Activated CD4-positive, alpha-beta T cell treated with anti-CD3 and anti-CD28 coated beads, Interleukin-2, amount 10 ng/mL, durations not matched to agents 24 days and 14 days (primary cell): ENCODE data around the gene STAT3. TPM values are rescaled to one million over a fixed set of nuclear protein-coding genes. Genes with fewer than 3 reads are reported as not detected.
"Not testable (repeated sequence)": the region's sequence is repeated elsewhere in the genome, so short reads cannot be mapped to it uniquely, and the experiment has no call there.

ENCODE experiments used
- DNase-seq: peaks from one replicate; pipeline ENCODE4 v3.0.0; 2022
- H3K27ac Mint-ChIP-seq: one replicate; pipeline ENCODE4 v1.8.0; 2022; ENCODE audit warnings: mild to moderate bottlenecking, mixed read lengths
- H3K27me3 Mint-ChIP-seq: one replicate; pipeline ENCODE4 v1.8.0; 2022; ENCODE audit warnings: mixed read lengths
- H3K36me3 Mint-ChIP-seq: one replicate; pipeline ENCODE4 v1.8.0; 2022; ENCODE audit warnings: low read depth, mild to moderate bottlenecking, mixed read lengths
- H3K4me1 Mint-ChIP-seq: one replicate; pipeline ENCODE4 v1.8.0; 2021; ENCODE audit warnings: mixed read lengths
- H3K4me3 Mint-ChIP-seq: one replicate; pipeline ENCODE4 v1.8.0; 2022; ENCODE audit warnings: mild to moderate bottlenecking, moderate library complexity, mixed read lengths
- H3K9me3 Mint-ChIP-seq: one replicate; pipeline ENCODE4 v1.8.0; 2021; ENCODE audit warnings: mixed read lengths
- intact Hi-C: fragments of 100-400 bp; cut with micrococcal nuclease; formaldehyde crosslinking; loops from one replicate; pipeline ENCODE4 v1.15.1; 2023
- total RNA-seq: library from RNA; stranded (reverse); gene quantifications from 2 replicates; pipeline ENCODE4 v1.2.3, GENCODE V29; 2022

The STAT3 gene
- total RNA-seq, 1 donor from 2014 or later, result 252 TPM

DNA sequence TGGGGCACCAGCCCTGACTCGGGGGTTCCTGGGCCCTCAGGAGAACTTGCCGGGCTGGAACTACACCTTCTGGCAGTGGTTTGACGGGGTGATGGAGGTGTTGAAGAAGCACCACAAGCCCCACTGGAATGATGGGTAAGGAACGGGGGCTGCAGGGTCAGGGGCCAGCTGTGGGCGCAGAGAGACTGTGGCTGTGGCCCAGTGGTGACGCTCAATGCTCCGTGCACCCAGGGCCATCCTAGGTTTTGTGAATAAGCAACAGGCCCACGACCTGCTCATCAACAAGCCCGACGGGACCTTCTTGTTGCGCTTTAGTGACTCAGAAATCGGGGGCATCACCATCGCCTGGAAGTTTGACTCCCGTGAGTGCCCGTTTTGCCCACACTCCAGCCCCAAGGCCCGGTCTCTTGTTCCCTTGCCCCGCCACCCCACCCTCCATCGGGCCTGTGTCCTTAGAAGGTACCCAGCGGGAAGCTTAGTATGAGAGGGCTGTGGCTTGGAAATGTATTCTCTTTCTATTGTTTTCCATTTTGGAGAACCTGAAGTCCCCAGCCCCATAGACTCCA lies 80.8 kb downstream of the STAT3 start:
- Mint-ChIP-seq H3K4me1 (peaks cover 50% of the 10 kb centered on the region), H3K36me3 (peaks cover 85% of the 10 kb centered on the region), H3K4me3 (no peak overlapping the region), H3K27me3 (no peaks in the 10 kb centered on the region), H3K9me3 (no peaks in the 10 kb centered on the region), H3K27ac (peak overlapping the region; percentile 73)
- DNase-seq, result no peak
- intact Hi-C loops, result no loop called here

DNA sequence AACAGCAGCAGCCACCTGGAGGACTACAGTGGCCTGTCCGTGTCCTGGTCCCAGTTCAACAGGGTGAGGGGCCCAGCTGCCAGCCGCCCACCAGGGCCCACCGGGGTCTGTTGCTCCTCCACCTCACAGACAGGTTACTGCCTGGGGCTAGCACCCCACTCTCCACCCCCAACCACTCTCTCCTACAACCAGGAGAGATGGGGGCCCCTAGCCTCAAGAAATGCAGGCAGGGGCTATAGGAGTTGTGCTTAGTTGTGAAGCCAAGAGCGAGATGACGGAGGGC lies 81.9 kb downstream of the STAT3 start:
- no peak for DNase-seq
- no peaks in the 10 kb centered on the region for H3K9me3 Mint-ChIP-seq
- peaks cover 44% of the 10 kb centered on the region for H3K4me1 Mint-ChIP-seq
- intact Hi-C loops, result no loop called here
- H3K27ac Mint-ChIP-seq, result peak overlapping the region; percentile 69
- no peaks in the 10 kb centered on the region for H3K27me3 Mint-ChIP-seq
- no peak overlapping the region for H3K4me3 Mint-ChIP-seq
- peaks cover 88% of the 10 kb centered on the region for H3K36me3 Mint-ChIP-seq

DNA sequence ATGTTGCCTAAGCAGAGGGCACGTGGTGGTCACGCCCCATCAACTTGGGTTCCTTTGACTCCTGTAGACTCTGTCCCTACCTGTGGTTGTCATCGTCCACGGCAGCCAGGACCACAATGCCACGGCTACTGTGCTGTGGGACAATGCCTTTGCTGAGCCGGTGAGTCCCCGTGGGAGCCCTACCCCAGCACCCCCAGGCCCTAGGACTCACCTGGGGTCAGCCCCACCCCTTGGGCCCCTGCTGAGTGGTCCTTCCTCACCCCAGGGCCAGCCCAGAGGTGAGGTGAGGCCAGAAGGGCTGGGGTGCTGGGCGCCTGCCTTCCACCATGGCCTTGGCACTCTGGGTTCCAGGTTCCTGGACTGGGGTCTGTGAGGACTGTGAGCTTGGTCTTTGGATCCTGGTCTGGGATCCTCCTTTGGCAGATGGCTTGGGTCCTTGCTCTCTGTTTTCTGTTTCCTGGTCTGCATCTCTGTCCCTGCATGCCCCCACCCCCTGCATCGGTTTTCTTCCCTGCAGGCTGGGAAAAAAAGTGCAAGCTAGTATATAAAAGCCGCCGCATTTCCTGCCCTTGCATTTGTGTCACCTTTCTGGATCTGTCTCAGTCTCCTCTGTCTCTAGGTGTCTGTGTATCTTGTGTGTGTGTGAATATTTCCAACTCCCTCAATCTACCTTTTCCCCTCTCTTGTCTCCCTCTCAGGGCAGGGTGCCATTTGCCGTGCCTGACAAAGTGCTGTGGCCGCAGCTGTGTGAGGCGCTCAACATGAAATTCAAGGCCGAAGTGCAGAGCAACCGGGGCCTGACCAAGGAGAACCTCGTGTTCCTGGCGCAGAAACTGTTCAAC lies 82.5 kb downstream of the STAT3 start:
- H3K4me3 Mint-ChIP-seq, result peak overlapping the region; percentile 17
- peaks cover 88% of the 10 kb centered on the region for H3K36me3 Mint-ChIP-seq
- H3K27me3 Mint-ChIP-seq, result no peaks in the 10 kb centered on the region
- H3K27ac Mint-ChIP-seq, result peak overlapping the region; percentile 69
- intact Hi-C loops, result no loop called here
- H3K9me3 Mint-ChIP-seq, result no peaks in the 10 kb centered on the region
- peaks cover 39% of the 10 kb centered on the region for H3K4me1 Mint-ChIP-seq
- peak; percentile 74 for DNase-seq

DNA sequence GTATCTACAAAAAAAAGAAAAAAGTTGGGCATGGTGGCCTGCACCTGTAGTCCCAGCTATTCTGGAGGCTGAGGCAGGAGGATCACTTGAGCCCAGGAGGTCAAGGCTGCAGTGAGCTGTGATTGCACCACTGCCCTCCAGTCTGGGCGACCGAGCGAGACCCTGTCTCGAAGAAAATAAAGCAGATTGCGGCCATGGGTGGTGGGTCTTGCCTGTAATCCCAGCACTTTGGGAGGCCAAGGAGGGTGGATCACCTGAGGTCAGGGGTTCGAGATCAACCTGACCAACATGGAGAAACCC lies 83.3 kb downstream of the STAT3 start:
- H3K27ac Mint-ChIP-seq, result peak overlapping the region; percentile 30
- H3K4me3 Mint-ChIP-seq, DNase-seq, H3K9me3 Mint-ChIP-seq, intact Hi-C loops, H3K27me3 Mint-ChIP-seq: not testable (repeated sequence)
- peaks cover 81% of the 10 kb centered on the region for H3K36me3 Mint-ChIP-seq
- peaks cover 31% of the 10 kb centered on the region for H3K4me1 Mint-ChIP-seq

DNA sequence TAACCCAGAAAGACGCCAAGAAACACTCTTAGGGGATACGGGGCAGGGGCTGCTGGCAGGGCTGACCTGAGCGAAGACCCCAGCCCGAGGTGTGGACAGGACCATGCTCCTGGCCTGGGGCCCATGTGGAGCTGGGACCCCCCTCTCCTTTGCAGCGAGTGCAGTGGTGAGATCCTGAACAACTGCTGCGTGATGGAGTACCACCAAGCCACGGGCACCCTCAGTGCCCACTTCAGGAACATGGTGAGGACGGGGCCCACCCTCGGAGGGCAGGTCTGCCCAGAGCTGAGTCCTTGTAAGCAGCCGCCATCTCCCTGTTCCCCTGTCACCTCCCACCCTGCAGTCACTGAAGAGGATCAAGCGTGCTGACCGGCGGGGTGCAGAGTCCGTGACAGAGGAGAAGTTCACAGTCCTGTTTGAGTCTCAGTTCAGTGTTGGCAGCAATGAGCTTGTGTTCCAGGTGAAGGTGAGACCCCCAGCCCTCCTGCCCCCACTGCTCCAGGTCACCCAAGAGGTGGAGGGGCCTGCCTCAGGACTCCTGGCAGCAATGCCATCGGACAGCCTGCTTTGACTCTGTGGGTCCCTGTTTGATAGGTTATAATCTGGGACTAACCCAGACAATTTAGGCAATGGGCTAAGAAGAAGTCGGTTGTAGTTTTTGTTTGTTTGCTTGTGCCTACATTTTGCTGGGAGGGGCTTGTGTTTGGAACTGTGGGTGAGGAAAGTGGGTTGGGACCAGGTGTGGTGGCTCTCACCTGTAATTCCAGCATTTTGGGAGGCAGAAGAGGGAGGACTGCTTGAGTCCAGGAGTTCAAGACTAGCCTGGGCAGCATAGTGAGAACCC lies 83.8 kb downstream of the STAT3 start:
- H3K9me3 Mint-ChIP-seq, result no peaks in the 10 kb centered on the region
- no peak overlapping the region for H3K4me3 Mint-ChIP-seq
- H3K4me1 Mint-ChIP-seq, result peaks cover 25% of the 10 kb centered on the region
- intact Hi-C loops, result no loop called here
- peak overlapping the region; percentile 30 for H3K27ac Mint-ChIP-seq
- no peaks in the 10 kb centered on the region for H3K27me3 Mint-ChIP-seq
- H3K36me3 Mint-ChIP-seq, result peaks cover 76% of the 10 kb centered on the region
- no peak for DNase-seq

DNA sequence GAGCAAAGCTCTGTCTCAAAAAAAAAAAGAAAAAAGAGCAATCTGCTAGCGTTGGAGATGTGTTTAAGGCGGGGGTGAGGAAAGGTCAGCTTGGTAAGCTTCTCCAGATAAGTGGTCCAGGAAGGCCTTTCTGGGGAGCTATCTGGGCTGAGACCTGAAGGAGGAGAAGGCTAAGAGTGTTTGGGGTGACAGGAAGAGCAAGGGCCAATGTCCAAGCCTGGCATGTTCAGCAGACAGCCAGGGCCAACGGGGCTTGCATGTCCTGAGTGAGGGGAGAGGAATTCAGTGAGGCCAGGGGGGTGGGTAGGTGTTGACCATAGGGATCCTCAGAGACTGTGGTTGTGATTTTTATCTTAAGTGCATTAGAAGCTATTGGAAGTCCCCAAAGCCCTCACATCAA lies 84.5 kb downstream of the STAT3 start:
- intact Hi-C loops, result no loop called here
- Mint-ChIP-seq H3K36me3 (peaks cover 73% of the 10 kb centered on the region), H3K27ac (peak overlapping the region; percentile 29), H3K9me3 (no peaks in the 10 kb centered on the region), H3K27me3 (no peaks in the 10 kb centered on the region), H3K4me3 (peak overlapping the region; percentile 3), H3K4me1 (peaks cover 20% of the 10 kb centered on the region)
- no peak for DNase-seq

DNA sequence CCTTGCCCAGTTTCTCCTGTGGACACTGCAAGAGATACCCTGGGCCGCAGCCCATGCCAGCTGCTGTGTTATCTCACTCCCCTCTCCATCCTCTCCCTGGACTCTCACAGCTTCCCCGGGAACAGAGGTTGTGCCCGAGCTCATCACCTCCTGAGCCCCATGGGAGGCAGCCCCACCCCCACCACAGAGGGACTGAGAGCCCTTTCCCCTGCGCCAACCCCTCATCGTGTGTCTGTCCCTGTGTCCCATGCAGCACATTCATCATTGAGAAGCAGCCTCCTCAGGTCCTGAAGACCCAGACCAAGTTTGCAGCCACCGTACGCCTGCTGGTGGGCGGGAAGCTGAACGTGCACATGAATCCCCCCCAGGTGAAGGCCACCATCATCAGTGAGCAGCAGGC lies 87.2 kb downstream of the STAT3 start:
- H3K27ac Mint-ChIP-seq, result no peak overlapping the region
- H3K36me3 Mint-ChIP-seq, result peaks cover 62% of the 10 kb centered on the region
- H3K9me3 Mint-ChIP-seq, result no peaks in the 10 kb centered on the region
- H3K27me3 Mint-ChIP-seq, result no peaks in the 10 kb centered on the region
- DNase-seq, result no peak
- intact Hi-C loops, result no loop called here
- no peak overlapping the region for H3K4me3 Mint-ChIP-seq
- peaks cover 22% of the 10 kb centered on the region for H3K4me1 Mint-ChIP-seq

DNA sequence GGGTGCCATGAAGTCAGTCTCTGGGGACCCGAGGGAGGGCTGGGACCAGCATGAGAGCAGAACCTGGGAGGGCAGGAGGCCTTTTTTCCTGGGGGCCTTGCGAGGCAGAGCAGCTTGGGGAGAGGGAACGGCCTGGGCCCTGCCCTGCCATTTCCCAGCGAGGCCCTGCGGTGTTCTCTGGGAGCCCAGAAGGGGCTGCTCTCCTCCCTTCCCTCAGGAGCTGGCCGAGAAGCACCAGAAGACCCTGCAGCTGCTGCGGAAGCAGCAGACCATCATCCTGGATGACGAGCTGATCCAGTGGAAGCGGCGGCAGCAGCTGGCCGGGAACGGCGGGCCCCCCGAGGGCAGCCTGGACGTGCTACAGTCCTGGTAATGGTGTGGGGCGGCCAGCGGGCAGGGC lies 88.3 kb downstream of the STAT3 start:
- H3K36me3 Mint-ChIP-seq, result peaks cover 66% of the 10 kb centered on the region
- not testable (repeated sequence) for DNase-seq

DNA sequence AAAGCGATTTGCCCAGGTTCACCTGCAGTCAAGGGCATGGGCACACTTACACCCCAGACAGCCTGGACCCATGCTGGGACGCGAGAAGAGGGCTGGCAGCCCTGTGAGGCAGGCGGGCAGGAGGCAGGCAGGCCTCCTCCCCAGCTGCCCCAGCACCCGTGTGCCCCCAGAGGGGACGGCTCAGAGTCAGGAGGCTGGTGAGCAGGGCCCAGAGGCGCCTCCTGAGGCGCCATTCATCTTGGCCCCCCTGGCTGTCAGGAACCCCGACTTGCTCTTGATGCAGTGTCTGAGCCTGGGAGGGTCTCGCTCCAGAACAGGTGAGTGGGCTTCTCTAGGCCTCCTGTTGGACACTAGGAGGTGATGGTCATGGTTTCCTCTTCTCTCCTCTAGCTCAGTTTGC lies 88.9 kb downstream of the STAT3 start:
- peaks cover 65% of the 10 kb centered on the region for H3K36me3 Mint-ChIP-seq
- DNase-seq, H3K9me3 Mint-ChIP-seq, H3K27ac Mint-ChIP-seq, intact Hi-C loops, H3K27me3 Mint-ChIP-seq, H3K4me3 Mint-ChIP-seq: not testable (repeated sequence)
- peaks cover 28% of the 10 kb centered on the region for H3K4me1 Mint-ChIP-seq

More for the DNA sequence above, 88.3 kb downstream of the STAT3 start:
- H3K9me3 Mint-ChIP-seq, H3K27me3 Mint-ChIP-seq, H3K4me3 Mint-ChIP-seq, H3K27ac Mint-ChIP-seq, intact Hi-C loops: not testable (repeated sequence)
- H3K4me1 Mint-ChIP-seq, result peaks cover 27% of the 10 kb centered on the region

DNA sequence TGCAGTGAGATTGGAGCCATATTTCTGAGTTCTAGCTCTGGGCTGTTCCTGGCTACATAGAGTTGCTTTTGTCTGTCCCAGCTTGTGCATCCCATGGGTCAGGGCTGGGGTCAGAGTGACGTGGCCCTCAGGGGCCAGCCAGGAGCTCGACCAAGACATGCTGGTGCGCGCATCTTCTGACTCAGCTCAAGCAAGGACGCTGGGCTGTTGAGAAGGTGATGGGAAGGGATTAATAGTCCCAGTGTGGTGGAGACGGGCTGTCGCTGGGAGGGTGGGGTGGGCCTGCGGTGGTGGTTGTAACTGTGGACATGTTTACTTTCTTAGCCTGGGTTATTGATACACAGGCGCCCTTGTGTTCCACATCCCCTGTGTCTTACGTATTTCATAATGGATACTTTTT lies 90.5 kb downstream of the STAT3 start:
- H3K4me3 Mint-ChIP-seq, DNase-seq, intact Hi-C loops, H3K27me3 Mint-ChIP-seq, H3K27ac Mint-ChIP-seq, H3K9me3 Mint-ChIP-seq: not testable (repeated sequence)
- Mint-ChIP-seq H3K36me3 (peaks cover 63% of the 10 kb centered on the region), H3K4me1 (peaks cover 30% of the 10 kb centered on the region)

DNA sequence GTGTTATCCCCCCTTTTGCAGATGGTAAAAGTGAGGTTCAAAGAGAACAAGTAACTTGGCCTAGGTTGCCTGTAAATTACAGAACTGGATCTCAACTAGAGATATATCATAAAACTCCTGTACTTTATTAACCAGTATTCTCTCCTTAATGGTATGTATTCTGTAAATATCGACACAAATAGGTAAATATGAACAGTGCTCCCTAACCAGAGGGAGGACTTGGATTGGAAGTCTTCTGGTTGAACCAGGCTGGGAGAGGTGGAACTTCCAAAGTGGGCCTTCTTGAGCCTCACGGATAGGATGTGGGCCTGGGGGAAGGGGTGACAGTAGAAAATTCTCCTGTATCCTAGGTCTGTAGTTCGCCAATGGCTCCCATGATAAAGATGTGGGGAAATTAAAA lies 92.2 kb downstream of the STAT3 start:
- no peak for DNase-seq
- Mint-ChIP-seq H3K36me3 (peaks cover 65% of the 10 kb centered on the region), H3K9me3 (no peaks in the 10 kb centered on the region), H3K27ac (no peak overlapping the region), H3K4me1 (peaks cover 37% of the 10 kb centered on the region), H3K4me3 (no peak overlapping the region), H3K27me3 (no peaks in the 10 kb centered on the region)
- intact Hi-C loops, result no loop called here

DNA sequence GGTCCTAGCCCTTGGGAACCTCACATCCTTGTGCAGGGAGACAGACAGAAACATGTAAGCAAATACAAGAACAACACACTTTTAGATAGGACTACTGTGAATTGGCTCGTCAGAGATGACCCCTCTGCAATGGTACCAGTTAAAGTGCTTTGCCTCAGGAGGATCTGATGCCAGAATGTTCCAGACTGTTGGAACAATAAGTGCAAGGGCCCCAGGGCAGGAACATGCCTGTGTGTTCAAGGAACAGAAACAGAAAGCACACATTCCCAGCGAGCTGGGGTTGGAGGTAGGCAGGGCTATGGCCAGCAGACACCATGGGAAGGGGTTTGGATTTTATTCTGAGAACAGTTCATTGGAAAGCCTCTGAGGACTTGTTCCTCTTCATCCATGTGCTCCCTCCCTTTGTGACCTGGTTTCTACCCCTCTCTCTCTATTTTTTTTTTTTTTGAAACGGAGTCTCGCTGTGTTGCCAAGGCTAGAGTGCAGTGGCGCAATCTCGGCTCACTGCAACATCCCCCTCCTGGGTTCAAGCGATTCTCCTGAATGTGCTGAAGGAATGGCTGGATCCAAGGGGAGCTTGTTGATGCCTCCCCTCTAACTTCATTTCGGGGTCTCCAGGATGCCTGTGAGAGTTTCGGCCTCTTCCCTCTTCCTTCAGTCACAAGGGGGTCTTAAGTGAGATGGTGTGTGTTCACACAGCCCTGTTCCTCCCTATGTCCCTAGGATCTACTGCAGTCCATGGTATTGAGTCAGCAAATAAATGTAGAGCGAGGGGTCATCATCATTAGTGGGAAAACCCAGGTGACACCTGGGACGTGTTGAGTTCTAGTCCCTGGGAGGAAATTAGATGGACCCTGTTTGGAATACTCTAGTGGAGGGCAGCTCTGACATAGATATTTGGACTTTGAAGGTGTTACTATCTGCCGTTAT lies 93.5 kb downstream of the STAT3 start:
- Mint-ChIP-seq H3K27ac (peak overlapping the region; percentile 83), H3K36me3 (peaks cover 75% of the 10 kb centered on the region)

DNA sequence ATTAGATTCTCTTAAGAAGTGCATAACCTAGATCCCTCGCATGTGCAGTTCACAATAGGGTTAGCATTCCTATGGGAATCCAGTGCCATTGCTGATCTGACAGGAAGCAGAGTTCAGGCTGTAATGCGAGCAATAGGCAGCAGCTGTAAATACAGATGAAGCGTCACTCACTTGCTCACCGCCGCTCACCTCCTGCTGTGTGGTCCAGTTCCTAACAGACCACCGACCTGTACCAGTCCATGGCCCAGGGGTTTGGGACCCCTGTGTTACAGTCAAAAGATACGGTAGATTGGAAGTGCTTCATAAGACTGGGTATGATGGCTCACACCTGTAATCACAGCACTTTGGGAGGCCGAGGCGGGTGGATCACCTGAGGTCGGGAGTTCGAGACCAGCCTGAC lies 97.1 kb downstream of the STAT3 start:
- H3K27me3 Mint-ChIP-seq, result no peaks in the 10 kb centered on the region
- peaks cover 58% of the 10 kb centered on the region for H3K4me1 Mint-ChIP-seq
- H3K4me3 Mint-ChIP-seq, result peak overlapping the region; percentile 89
- no peak for DNase-seq
- intact Hi-C loops, result no loop called here
- H3K27ac Mint-ChIP-seq, result peak overlapping the region; percentile 81
- peaks cover 80% of the 10 kb centered on the region for H3K36me3 Mint-ChIP-seq
- no peaks in the 10 kb centered on the region for H3K9me3 Mint-ChIP-seq

More for the DNA sequence above, 93.5 kb downstream of the STAT3 start:
- Mint-ChIP-seq H3K4me1 (peaks cover 46% of the 10 kb centered on the region), H3K4me3 (no peak overlapping the region), H3K27me3 (no peaks in the 10 kb centered on the region), H3K9me3 (no peaks in the 10 kb centered on the region)
- intact Hi-C loops, result no loop called here
- no peak for DNase-seq
